CD14-positive monocyte (primary cell): ENCODE data around the gene VPS37B. TPM values are rescaled to one million over a fixed set of nuclear protein-coding genes. Genes with fewer than 3 reads are reported as not detected.

ENCODE experiments used
- DNase-seq, 3 donors: peaks; one replicate each; pipeline ENCODE4 v3.0.0-alpha.2; 2011 to 2022
- H2AFZ ChIP-seq: 2 replicates; pipeline ENCODE4 v1.6.0; 2012; ENCODE audit warnings: mild to moderate bottlenecking, low read depth, low read length, inconsistent platforms; ENCODE audit not compliant: insufficient read depth, poor library complexity, severe bottlenecking
- H3K27ac ChIP-seq, 2 donors: 1 replicate in 1 of 2; 2 replicates in 1 of 2; pipeline ENCODE4 v1.5.1; 2012 to 2013; ENCODE audit warnings: low read length in 2 of 2, control low read depth in 1 of 2, inconsistent platforms in 1 of 2, low read depth in 1 of 2, mild to moderate bottlenecking in 1 of 2
- H3K27me3 ChIP-seq, 2 donors: one replicate each; pipeline versions ENCODE4 v1.6.0 to v1.6.1; 2011 to 2013; ENCODE audit warnings: low read length in 2 of 2; ENCODE audit not compliant: control insufficient read depth in 2 of 2, insufficient read depth in 2 of 2
- H3K36me3 ChIP-seq, 2 donors: replicated peaks in 1 of 2; 1 replicate in 1 of 2; 2 replicates in 1 of 2; pipeline versions ENCODE4 v1.5.1 to v1.6.1; 2012 to 2013; ENCODE audit warnings: low read length in 2 of 2, control low read depth in 1 of 2, inconsistent platforms in 1 of 2, mild to moderate bottlenecking in 1 of 2; ENCODE audit not compliant: insufficient read depth in 2 of 2, control insufficient read depth in 1 of 2
- H3K4me1 ChIP-seq, 2 donors: 1 replicate in 1 of 2; 2 replicates in 1 of 2; pipeline versions ENCODE4 v1.5.1 to v1.6.1; 2012 to 2013; ENCODE audit warnings: low read length in 2 of 2, control low read depth in 1 of 2, inconsistent platforms in 1 of 2, mild to moderate bottlenecking in 1 of 2, moderate library complexity in 1 of 2; ENCODE audit not compliant: insufficient read depth in 2 of 2, control insufficient read depth in 1 of 2
- H3K4me2 ChIP-seq: replicated peaks from 2 replicates; pipeline ENCODE3; 2012; ENCODE audit warnings: low read length, moderate library complexity, mild to moderate bottlenecking; ENCODE audit not compliant: poor library complexity, severe bottlenecking; ENCODE audit errors: extremely low read depth
- H3K4me3 ChIP-seq, 3 experiments: fragments of 200-600 bp in 1 of 3; sonication (generic) in 1 of 3; replicated peaks in 1 of 3; 1 replicate in 2 of 3; 2 replicates in 1 of 3; pipeline ENCODE4 v1.5.1; 2011 to 2013; ENCODE audit warnings: low read length in 3 of 3, mild to moderate bottlenecking in 3 of 3, control low read depth in 2 of 3, low read depth in 2 of 3, inconsistent platforms in 1 of 3, moderate library complexity in 1 of 3
- H3K79me2 ChIP-seq: 2 replicates; pipeline ENCODE4 v1.6.0; 2012; ENCODE audit warnings: mild to moderate bottlenecking, control low read depth, inconsistent platforms, low read length, moderate library complexity; ENCODE audit not compliant: insufficient read depth
- H3K9ac ChIP-seq: 2 replicates; pipeline ENCODE4 v1.6.0; 2017; ENCODE audit warnings: low read length, mild to moderate bottlenecking; ENCODE audit not compliant: insufficient read depth, poor library complexity, severe bottlenecking
- H3K9me3 ChIP-seq, 2 donors: replicated peaks in 1 of 2; 1 replicate in 1 of 2; 2 replicates in 1 of 2; pipeline versions ENCODE4 v1.5.1 to v1.6.1; 2012 to 2013; ENCODE audit warnings: low read length in 2 of 2, control low read depth in 1 of 2; ENCODE audit not compliant: control insufficient read depth in 1 of 2, insufficient read depth in 1 of 2
- H4K20me1 ChIP-seq: 2 replicates; pipeline ENCODE4 v1.6.0; 2012; ENCODE audit warnings: mild to moderate bottlenecking, low read length, control low read depth, moderate library complexity; ENCODE audit not compliant: insufficient read depth
- H3K27ac Mint-ChIP-seq, 7 donors: one replicate each; pipeline ENCODE4 v1.8.0; 2020; ENCODE audit warnings: mild to moderate bottlenecking in 7 of 7, mixed read lengths in 7 of 7, moderate library complexity in 6 of 7, inconsistent platforms in 2 of 7
- H3K27me3 Mint-ChIP-seq, 3 donors: one replicate each; pipeline ENCODE4 v1.8.0; 2021 to 2022; ENCODE audit warnings: low read depth in 3 of 3, mild to moderate bottlenecking in 3 of 3, mixed read lengths in 3 of 3, moderate library complexity in 3 of 3, inconsistent platforms in 1 of 3
- H3K36me3 Mint-ChIP-seq, 2 donors: one replicate each; pipeline ENCODE4 v1.8.0; 2020; ENCODE audit warnings: mixed read lengths in 2 of 2, inconsistent platforms in 1 of 2, mild to moderate bottlenecking in 1 of 2
- H3K4me1 Mint-ChIP-seq: one replicate; pipeline ENCODE4 v1.8.0; 2020; ENCODE audit warnings: mild to moderate bottlenecking, mixed read lengths
- H3K4me3 Mint-ChIP-seq, 2 donors: one replicate each; pipeline ENCODE4 v1.8.0; 2020; ENCODE audit warnings: mild to moderate bottlenecking in 2 of 2, mixed read lengths in 2 of 2, moderate library complexity in 1 of 2
- H3K9me3 Mint-ChIP-seq, 7 donors: one replicate each; pipeline ENCODE4 v1.8.0; 2020 to 2022; ENCODE audit warnings: mixed read lengths in 7 of 7, mild to moderate bottlenecking in 6 of 7, moderate library complexity in 6 of 7, inconsistent platforms in 2 of 7
- WGBS: methylation state at CpG from one replicate; pipeline ENCODE4 v1.1.5; 2013; ENCODE audit warnings: missing lambda C conversion rate; ENCODE audit not compliant: insufficient coverage; 5-methylcytosine and 5-hydroxymethylcytosine counted together
- intact Hi-C, 2 donors: fragments of 100-400 bp; cut with micrococcal nuclease; formaldehyde crosslinking; loops; one replicate each; pipeline versions ENCODE4 v1.15.0 to v1.15.1; 2023
- polyA plus RNA-seq, 3 donors: library from polyadenylated mRNA; depleted of rRNA in 1 of 3; unstranded in 2 of 3; stranded (reverse) in 1 of 3; fragments of 300-500 nt in 2 of 3; fragments of >200 nt in 1 of 3; fragmentation: Illumina TruSeq in 2 of 3; gene quantifications; 1 replicate in 2 of 3; 2 replicates in 1 of 3; pipeline ENCODE4 v1.2.3, GENCODE V29; 2012 to 2021
- TF ChIP-seq, protein P1 (sequence below): fragments of 200-600 bp; IDR thresholded peaks from one replicate; pipeline ENCODE4 v1.8.0; 2022; ENCODE audit warnings: antibody characterized with exemption, mild to moderate bottlenecking

Gene VPS37B
- polyA plus RNA-seq, 3 donors = 12.3 to 34.3 (median 16.4) TPM

DNA sequence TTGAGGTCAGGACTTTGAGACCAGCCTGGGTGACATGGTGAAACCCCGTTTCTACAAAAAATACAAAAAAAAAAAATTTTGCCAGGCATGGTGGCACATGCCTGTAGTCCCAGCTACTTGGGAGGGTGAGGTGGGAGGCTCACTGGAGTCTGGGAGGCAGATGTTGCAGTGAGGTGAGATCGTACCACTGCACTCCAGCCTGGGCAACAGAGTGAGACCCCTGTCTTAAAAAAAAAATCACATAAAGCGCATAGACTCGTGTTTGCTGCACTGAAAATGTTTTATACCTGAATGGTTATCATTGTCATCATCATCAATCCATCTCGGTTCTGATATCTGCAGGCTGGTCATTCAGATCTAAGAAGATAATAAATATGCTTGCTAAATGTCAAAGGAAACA lies 24.8 kb upstream of the VPS37B start:
- no CpG with 5 or more reads among the region's 5 CpGs for WGBS
- H3K4me1 Mint-ChIP-seq = peaks cover 23% of the 10 kb centered on the region
- Histone ChIP-seq H3K27ac (no peak overlapping the region), H4K20me1 (no peaks in the 10 kb centered on the region), H3K27me3 (no peaks in the 10 kb centered on the region), H3K9me3 (no peaks in the 10 kb centered on the region), H3K4me2 (no peak overlapping the region), H3K36me3 (no peaks in the 10 kb centered on the region), H3K4me1 (peaks cover 16 to 19% of the 10 kb centered on the region in 2 donors), H3K4me3 (no peak overlapping the region), H2AFZ (no peak overlapping the region), H3K9ac (no peak overlapping the region), H3K79me2 (no peaks in the 10 kb centered on the region)
- no peaks in the 10 kb centered on the region for H3K36me3 Mint-ChIP-seq
- H3K27me3 Mint-ChIP-seq = peaks cover 0 to 2% (median 2%) of the 10 kb centered on the region in 3 donors
- no peak for DNase-seq
- H3K4me3 Mint-ChIP-seq = no peak overlapping the region
- no peak overlapping the region for H3K27ac Mint-ChIP-seq
- intact Hi-C loops = no loop called here
- TF ChIP-seq, protein P1, sequence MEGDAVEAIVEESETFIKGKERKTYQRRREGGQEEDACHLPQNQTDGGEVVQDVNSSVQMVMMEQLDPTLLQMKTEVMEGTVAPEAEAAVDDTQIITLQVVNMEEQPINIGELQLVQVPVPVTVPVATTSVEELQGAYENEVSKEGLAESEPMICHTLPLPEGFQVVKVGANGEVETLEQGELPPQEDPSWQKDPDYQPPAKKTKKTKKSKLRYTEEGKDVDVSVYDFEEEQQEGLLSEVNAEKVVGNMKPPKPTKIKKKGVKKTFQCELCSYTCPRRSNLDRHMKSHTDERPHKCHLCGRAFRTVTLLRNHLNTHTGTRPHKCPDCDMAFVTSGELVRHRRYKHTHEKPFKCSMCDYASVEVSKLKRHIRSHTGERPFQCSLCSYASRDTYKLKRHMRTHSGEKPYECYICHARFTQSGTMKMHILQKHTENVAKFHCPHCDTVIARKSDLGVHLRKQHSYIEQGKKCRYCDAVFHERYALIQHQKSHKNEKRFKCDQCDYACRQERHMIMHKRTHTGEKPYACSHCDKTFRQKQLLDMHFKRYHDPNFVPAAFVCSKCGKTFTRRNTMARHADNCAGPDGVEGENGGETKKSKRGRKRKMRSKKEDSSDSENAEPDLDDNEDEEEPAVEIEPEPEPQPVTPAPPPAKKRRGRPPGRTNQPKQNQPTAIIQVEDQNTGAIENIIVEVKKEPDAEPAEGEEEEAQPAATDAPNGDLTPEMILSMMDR = no peak
- H3K9me3 Mint-ChIP-seq = no peaks in the 10 kb centered on the region

DNA sequence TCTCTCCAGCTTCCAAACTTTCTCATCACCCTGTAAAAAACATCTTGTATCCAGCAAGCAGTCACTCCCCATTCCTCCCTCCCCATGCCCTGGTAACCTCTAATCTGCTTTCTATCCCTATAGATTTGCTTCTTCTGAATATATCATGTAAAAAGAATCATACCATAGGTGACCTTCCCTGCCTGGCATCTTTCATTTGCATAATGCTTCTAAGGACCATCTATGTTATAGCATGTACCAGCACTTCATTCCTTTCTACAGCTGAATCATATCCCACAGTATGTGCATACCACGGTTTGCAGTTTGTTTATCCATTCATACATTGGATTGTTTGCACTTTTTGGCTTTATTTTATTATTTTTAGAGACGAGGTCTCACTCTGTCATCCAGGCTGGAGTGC lies 22.9 kb upstream of the VPS37B start:
- H4K20me1 ChIP-seq = no peaks in the 10 kb centered on the region
- no peaks in the 10 kb centered on the region for H3K9me3 ChIP-seq
- peaks cover 16 to 19% of the 10 kb centered on the region in 2 donors for H3K4me1 ChIP-seq
- TF ChIP-seq, protein P1 = no peak
- Mint-ChIP-seq H3K9me3 (peaks cover 0 to 7% (median 0%) of the 10 kb centered on the region in 7 donors), H3K27me3 (peaks cover 0 to 3% (median 2%) of the 10 kb centered on the region in 3 donors), H3K27ac (no peak overlapping the region), H3K4me1 (peaks cover 23% of the 10 kb centered on the region), H3K4me3 (no peak overlapping the region), H3K36me3 (no peaks in the 10 kb centered on the region)
- no peak overlapping the region for H2AFZ ChIP-seq
- WGBS = 78% methylated on average over 1 of the region's 2 CpGs
- H3K4me2 ChIP-seq = no peak overlapping the region
- H3K9ac ChIP-seq = no peak overlapping the region
- H3K36me3 ChIP-seq = no peaks in the 10 kb centered on the region
- no peak overlapping the region for H3K27ac ChIP-seq
- intact Hi-C loops = no loop called here
- H3K27me3 ChIP-seq = no peaks in the 10 kb centered on the region
- no peak overlapping the region for H3K4me3 ChIP-seq
- no peak for DNase-seq
- no peaks in the 10 kb centered on the region for H3K79me2 ChIP-seq
